MM.1S (cell line): ENCODE measurements around the gene PGPEP1.
"Not testable (repeated sequence)": the region's sequence is repeated elsewhere in the genome, so short reads cannot be mapped to it uniquely, and the experiment has no call there.

Experiments
- DNase-seq: peaks from one replicate; pipeline ENCODE4 v3.0.0-alpha.2; 2015
- H2AFZ ChIP-seq: fragments of 300-600 bp; sonication (generic); 2 replicates; pipeline ENCODE4 v1.6.0; 2016; ENCODE audit warnings: antibody characterized with exemption, low read length
- H3F3A ChIP-seq: fragments of 300-600 bp; sonication (generic); 2 replicates; pipeline ENCODE4 v1.6.1; 2016; ENCODE audit warnings: mild to moderate bottlenecking, antibody characterized with exemption, low read length, moderate library complexity, mixed read lengths; ENCODE audit not compliant: insufficient read depth
- H3K27ac ChIP-seq: fragments of 300-600 bp; sonication (generic); 2 replicates; pipeline ENCODE4 v1.5.1; 2016; ENCODE audit warnings: mild to moderate bottlenecking, low read length
- H3K27me3 ChIP-seq: fragments of 300-600 bp; sonication (generic); replicated peaks from 2 replicates; pipeline ENCODE4 v1.6.0; 2016; ENCODE audit warnings: low read length; ENCODE audit not compliant: insufficient read depth
- H3K36me3 ChIP-seq: fragments of 300-600 bp; sonication (generic); replicated peaks from 2 replicates; pipeline ENCODE4 v1.6.1; 2016; ENCODE audit warnings: mild to moderate bottlenecking, low read length, mixed read lengths; ENCODE audit not compliant: insufficient read depth
- H3K4me1 ChIP-seq: fragments of 300-600 bp; sonication (generic); 2 replicates; pipeline ENCODE4 v1.6.1; 2016; ENCODE audit warnings: low read length, mixed read lengths
- H3K4me2 ChIP-seq: fragments of 300-600 bp; sonication (generic); 2 replicates; pipeline ENCODE4 v1.6.0; 2016; ENCODE audit warnings: low read depth, low read length
- H3K4me3 ChIP-seq: fragments of 300-600 bp; sonication (generic); 2 replicates; pipeline ENCODE4 v1.5.1; 2016; ENCODE audit warnings: low read length, mixed read lengths
- H3K79me2 ChIP-seq: fragments of 300-600 bp; sonication (generic); 2 replicates; pipeline ENCODE4 v1.6.1; 2016; ENCODE audit warnings: mixed run types, low read length, mixed read lengths
- H3K9ac ChIP-seq: fragments of 300-600 bp; sonication (generic); 2 replicates; pipeline ENCODE4 v1.6.1; 2016; ENCODE audit warnings: low read length, mixed read lengths
- H3K9me2 ChIP-seq: fragments of 300-600 bp; sonication (generic); replicated peaks from 2 replicates; pipeline ENCODE4 v1.6.1; 2016; ENCODE audit warnings: mild to moderate bottlenecking, low read length, mixed read lengths; ENCODE audit not compliant: insufficient read depth
- H3K9me3 ChIP-seq: fragments of 300-600 bp; sonication (generic); replicated peaks from 2 replicates; pipeline ENCODE4 v1.6.1; 2016; ENCODE audit warnings: mild to moderate bottlenecking, low read length, mixed read lengths; ENCODE audit not compliant: insufficient read depth
- H4K20me1 ChIP-seq: fragments of 300-600 bp; sonication (generic); 2 replicates; pipeline ENCODE4 v1.6.1; 2016; ENCODE audit warnings: mild to moderate bottlenecking, low read length, moderate library complexity, mixed read lengths; ENCODE audit not compliant: insufficient read depth
- CTCF ChIP-seq: fragments of 300-600 bp; sonication (generic); IDR thresholded peaks from 2 replicates; pipeline ENCODE4 v1.5.1; 2016; ENCODE audit warnings: antibody characterized with exemption, low read length, mixed read lengths
- EZH2 ChIP-seq: fragments of 300-600 bp; sonication (generic); optimal IDR thresholded peaks from 2 replicates; pipeline ENCODE3; 2017; ENCODE audit warnings: low read depth, mild to moderate bottlenecking, antibody characterized with exemption, low read length, mixed read lengths
- EZH2phosphoT487 ChIP-seq: fragments of 300-600 bp; sonication (generic); IDR thresholded peaks from 2 replicates; pipeline ENCODE4 v1.6.1; 2018; ENCODE audit warnings: antibody characterized with exemption, low read length

The PGPEP1 gene

GRCh38 chr19:18362934-18363542, 22.6 kb downstream of the PGPEP1 start:
- Histone ChIP-seq H3K4me1 (no peaks in the 10 kb centered on the region), H4K20me1 (no peaks in the 10 kb centered on the region), H3K9ac (no peak overlapping the region), H3K36me3 (no peaks in the 10 kb centered on the region), H3K79me2 (no peaks in the 10 kb centered on the region), H3K27ac (no peak overlapping the region), H3K9me3 (no peaks in the 10 kb centered on the region), H3K9me2 (no peaks in the 10 kb centered on the region), H3K27me3 (no peaks in the 10 kb centered on the region), H2AFZ (no peak overlapping the region), H3K4me3 (no peak overlapping the region), H3F3A (no peaks in the 10 kb centered on the region), H3K4me2 (no peak overlapping the region)
- no peak for DNase-seq
- TF ChIP-seq EZH2phosphoT487, result no peak
- no peak for TF ChIP-seq EZH2
- no peak for TF ChIP-seq CTCF

- no peaks in the 10 kb centered on the region for H3K9me3 ChIP-seq
- no peaks in the 10 kb centered on the region for H3K79me2 ChIP-seq
- H3K27me3 ChIP-seq, result no peaks in the 10 kb centered on the region
- no peak overlapping the region for H3K27ac ChIP-seq
- H3K36me3 ChIP-seq, result no peaks in the 10 kb centered on the region
- no peaks in the 10 kb centered on the region for H3K9me2 ChIP-seq
- H3F3A ChIP-seq, result no peaks in the 10 kb centered on the region
- no peak for DNase-seq
- no peak overlapping the region for H3K4me2 ChIP-seq
- H3K4me1 ChIP-seq, result no peaks in the 10 kb centered on the region
- H2AFZ ChIP-seq, result no peak overlapping the region
- H4K20me1 ChIP-seq, result no peaks in the 10 kb centered on the region
- no peak overlapping the region for H3K4me3 ChIP-seq
- TF ChIP-seq EZH2phosphoT487, result no peak
- TF ChIP-seq CTCF, result no peak
- TF ChIP-seq EZH2, result no peak
- no peak overlapping the region for H3K9ac ChIP-seq
Observed at GRCh38 chr19:18363787-18364186, 23.4 kb downstream of the PGPEP1 start.

- H3F3A ChIP-seq, H3K4me2 ChIP-seq, H4K20me1 ChIP-seq, H3K9me3 ChIP-seq, H3K9ac ChIP-seq, H2AFZ ChIP-seq, H3K27ac ChIP-seq, H3K4me3 ChIP-seq, H3K9me2 ChIP-seq, H3K27me3 ChIP-seq, H3K79me2 ChIP-seq, H3K36me3 ChIP-seq, H3K4me1 ChIP-seq, DNase-seq: not testable (repeated sequence)
Observed at GRCh38 chr19:18364277-18364825, 24.0 kb downstream of the PGPEP1 start.

GRCh38 chr19:18364826-18365528, 24.6 kb downstream of the PGPEP1 start:
- DNase-seq, result no peak
- Histone ChIP-seq H2AFZ (no peak overlapping the region), H3K27me3 (no peaks in the 10 kb centered on the region), H3K4me1 (no peaks in the 10 kb centered on the region), H3K27ac (no peak overlapping the region), H3K9me2 (no peaks in the 10 kb centered on the region), H4K20me1 (no peaks in the 10 kb centered on the region), H3K36me3 (no peaks in the 10 kb centered on the region), H3K4me3 (no peak overlapping the region), H3K79me2 (no peaks in the 10 kb centered on the region), H3K9me3 (no peaks in the 10 kb centered on the region), H3K4me2 (no peak overlapping the region), H3F3A (no peaks in the 10 kb centered on the region), H3K9ac (no peak overlapping the region)
- TF ChIP-seq CTCF (no peak), EZH2phosphoT487 (no peak), EZH2 (no peak)
